ENCODE measurements around the gene DCTPP1.

Gene DCTPP1

DNA sequence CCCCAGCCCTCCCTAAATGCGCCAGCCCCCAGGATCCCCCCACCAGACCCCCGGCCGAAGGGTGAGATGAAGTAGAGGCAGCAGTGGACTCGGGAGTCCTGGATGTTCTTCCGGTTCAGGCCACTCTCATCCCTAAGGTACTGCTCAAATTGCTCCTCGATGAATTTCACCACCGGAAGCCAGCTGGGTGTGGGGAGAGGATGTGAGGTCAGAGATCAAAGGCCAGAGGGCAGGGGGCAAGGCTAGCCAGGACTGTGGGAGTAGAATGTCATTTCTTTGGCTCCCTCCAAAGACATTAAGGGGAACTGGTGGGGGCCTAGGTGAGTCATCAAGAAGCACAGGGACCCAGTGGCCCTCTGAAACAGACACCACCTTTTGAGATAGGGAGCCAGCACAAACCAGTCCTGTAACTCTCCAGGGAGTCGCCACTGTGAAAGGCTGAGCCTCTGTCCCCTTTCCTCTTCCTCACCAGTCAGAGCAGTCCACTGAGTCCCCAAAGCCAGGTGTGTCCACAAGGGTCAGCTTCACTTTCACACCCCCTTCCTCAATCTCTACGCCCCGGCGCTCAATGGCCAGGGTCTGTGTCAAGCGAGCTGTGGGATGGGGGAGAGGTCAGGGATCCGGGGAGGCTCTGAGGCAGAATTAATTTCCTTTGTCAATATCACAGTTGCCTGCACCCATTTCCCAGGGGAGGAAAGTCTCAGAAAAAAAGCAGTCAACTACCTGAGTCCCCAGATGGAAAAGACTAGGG lies 48.4 kb downstream of the DCTPP1 start:
- DNase-seq (ENCODE audit: low spot score), result no peak

DNA sequence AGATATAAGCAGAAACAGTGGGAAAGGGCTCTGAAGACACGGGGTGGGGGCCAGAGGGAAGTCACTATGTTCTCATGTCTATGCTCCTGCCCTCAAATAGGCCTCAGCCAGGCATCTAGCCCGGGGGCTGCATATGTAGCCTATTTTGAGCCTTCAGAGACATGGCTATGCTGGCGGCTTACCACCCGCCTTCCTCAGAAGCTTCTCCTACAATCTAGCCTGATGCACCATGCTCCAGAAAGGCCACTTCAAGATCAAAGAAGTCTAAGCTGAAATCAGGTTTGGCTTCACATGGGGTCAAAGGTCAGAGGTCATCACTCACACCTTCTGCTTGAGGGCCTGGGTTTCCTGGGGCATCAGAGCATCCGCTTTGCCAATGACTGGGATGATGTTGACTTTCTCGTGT lies 49.0 kb downstream of the DCTPP1 start:
- DNase-seq (ENCODE audit: low spot score), result no peak

DNA sequence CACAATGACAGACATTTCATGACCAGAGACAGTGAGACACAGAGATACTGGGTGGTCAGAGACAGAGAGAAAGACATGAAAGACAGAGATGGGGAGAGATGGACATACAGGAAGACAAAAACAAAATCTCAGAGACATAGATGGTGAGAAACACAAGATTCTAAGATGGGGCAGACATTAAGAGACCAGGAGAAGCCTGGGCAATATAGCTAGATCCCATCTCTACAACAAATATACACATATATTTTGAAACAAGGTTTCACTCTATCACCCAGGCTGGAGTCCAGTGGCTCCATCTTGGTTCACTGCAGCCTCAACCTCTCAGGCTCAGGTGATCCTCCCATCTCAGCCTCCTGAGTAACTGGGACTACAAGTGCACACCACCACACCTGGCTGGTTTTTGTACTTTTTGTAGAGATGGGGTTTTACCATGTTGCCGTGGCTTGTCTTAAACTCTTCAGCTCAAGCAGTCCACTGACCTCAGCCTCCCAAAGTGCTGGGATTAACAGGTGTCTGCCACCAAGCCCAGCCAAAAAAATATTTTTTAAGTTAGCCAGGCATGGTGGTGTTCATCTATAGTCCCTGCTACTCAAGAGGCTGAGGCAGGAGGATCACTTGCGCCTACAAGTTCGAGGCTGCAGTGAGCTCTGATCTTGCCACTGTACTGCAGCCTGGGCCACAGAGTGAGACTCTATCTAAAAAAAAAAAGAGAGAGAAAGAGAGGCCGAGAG lies 49.6 kb downstream of the DCTPP1 start:
- no peak for DNase-seq (ENCODE audit: low spot score)

DNA sequence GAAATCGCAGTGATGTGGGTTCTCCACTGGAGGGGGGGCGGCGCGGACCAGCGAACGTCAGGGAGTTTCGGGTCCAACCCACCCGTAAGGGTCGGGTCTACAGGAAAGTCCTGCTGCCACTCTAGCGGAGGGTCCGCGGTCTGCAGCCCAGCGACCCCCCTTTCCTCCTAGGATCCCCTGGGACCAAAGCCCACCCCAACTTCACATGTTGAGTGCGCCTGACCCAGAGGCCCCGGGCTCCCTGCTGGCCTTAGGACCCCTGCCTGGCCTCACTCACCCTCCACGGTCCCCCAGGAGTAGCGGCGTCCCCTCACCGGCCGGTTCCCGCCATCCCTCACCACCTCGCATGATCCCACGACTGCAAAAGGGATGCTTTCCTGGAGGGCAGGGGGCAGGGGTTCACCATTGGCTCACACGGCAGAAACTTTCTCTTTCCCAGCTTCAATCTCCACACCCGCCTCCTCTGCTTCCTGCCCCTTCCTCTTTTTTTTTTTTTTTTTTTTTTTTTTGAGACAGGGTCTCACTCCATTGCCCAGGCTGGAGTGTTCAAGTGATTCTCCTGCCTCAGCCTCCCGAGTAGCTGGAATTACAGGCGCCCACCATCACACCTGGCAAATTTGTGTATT lies 50.6 kb downstream of the DCTPP1 start:
- DNase-seq (ENCODE audit: low spot score), result no peak

DNA sequence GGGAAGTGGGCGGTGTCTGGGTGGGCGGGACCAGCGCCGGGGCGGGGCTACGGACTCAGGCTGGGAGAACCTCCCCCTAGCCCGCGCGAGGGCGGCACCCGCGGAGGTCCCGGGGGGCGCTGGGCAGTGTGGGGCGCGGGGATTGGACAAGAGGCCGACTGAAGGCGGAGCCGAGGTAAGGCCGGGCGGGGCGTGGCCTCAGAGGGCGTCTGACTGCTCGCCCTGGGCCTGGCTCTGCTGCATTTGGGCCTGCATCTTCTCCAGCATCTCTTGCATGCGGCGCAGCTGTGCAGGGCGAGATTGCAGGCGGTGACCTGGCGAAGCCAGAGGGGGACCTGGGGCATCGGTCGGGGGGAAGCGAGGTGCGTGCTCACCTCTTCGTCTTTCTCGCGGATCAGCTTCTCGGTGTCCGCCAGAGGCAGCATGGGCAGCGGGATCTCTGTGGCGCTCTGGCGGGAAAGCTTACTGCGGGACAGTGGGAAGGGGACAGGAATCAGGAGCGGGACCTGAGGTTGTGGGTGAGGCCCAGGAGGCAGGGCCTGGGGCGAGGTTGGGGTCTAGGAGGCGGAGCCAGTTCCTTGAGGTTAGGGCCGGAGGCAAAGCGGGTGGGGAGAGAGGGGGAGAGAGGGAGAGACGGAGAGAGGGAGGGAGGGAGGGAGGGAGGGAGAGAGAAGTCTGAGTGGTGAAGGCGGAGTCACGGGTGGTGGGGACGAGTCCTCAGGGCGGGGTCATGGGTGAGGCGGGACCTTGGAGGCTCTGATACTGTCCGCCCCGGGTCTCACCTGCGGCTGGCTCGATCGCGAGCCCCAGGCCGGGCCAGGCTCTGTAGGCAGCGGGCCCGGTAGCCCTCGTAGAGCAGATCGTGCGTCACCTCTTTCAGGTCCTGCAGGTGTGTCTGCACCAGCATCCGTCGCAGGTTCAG lies 51.3 kb downstream of the DCTPP1 start:
- DNase-seq (ENCODE audit: low spot score), result peak; percentile 98

DNA sequence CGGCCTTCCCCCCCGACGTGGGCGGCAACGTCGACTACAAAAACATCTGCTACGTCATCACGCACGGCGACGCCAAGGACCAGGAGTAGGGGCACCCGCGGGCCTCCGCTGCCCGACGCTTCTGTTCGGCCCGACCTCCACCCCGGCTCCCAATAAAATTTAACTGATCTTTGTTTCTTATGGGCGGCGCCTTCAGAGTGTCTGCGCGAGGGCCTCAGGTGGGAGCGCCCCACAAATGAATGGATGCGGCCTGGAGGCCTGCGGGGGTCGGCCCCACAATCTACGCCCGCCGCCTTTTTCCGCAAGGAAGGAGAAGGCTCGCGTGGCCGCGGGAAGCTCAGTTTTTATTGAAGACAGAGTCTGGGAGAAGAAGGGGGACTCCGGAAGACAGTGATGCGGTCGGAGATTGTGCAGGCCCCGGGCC lies 52.0 kb downstream of the DCTPP1 start:
- DNase-seq (ENCODE audit: low spot score), result peak; percentile 82

DNA sequence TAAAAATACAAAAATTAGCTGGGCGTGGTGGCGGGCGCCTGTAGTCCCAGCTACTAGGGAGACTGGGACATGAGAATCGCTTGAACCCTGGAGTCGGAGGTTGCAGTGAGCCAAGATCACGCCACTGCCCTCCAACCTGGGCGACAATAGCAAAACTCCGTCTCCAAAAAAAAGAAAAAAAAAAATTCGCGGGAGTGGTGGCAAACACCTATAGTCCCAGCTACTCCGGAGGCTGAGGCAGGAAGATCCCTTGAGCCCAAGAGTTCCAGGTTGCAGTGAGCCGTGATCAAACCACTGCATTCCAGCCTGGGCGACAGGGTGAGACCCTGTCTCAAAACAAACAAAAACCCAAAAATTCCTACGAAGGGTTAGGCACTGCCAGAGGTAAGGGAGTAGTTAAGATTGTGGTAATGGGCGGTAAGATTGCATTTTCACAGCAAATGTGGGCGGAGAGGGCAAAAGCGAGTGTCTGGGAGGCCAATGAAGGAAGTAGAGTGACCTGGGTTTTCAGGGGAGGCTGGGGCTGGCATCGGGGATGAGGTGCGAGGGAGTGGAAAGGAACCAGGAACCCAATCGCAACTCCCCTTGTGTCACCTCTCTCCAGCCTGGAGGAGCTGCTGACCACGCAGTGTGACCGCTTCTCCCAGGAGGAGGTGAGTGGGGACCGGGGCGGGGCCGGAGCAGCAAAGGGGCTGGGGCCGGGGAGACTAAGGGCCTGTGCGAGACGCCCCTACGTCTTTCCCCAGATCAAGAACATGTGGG lies 52.6 kb downstream of the DCTPP1 start:
- peak; percentile 49 for DNase-seq (ENCODE audit: low spot score)

DNA sequence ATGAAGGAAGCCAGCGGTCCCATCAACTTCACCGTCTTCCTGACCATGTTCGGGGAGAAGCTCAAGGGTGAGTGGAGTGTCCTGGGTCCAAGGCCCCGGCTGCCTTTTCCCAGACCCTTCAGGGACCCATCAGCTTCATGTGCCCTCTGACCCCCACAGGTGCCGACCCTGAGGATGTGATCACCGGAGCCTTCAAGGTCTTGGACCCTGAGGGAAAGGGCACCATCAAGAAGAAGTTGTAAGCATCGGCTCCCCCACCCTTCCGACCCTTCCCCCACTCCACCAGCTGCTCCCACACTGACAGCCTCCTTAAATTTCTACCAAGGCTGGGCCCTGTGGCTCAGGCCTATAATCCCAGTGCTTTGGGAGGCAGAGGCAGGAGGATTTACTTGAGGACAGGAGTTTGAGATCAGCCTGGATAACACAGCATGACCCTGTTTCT lies 53.3 kb downstream of the DCTPP1 start:
- DNase-seq (ENCODE audit: low spot score), result no peak

DNA sequence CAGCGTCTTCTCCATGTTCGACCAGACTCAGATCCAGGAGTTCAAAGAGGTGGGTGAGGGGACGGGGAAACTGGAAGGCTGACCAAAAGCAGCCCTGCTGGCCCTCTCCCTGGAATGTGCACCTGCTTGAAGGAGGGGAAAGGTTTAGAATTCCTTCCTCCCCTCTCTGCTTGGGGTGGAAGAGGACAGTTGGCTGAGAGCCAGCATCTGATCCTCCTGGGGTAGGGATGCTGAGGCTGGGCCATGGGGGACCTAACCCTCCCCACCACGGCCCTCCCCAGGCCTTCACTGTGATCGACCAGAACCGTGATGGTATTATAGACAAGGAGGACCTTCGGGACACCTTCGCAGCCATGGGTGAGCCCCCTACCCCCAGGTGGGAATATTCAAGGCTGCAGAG lies 54.0 kb downstream of the DCTPP1 start:
- no peak for DNase-seq (ENCODE audit: low spot score)

DNA sequence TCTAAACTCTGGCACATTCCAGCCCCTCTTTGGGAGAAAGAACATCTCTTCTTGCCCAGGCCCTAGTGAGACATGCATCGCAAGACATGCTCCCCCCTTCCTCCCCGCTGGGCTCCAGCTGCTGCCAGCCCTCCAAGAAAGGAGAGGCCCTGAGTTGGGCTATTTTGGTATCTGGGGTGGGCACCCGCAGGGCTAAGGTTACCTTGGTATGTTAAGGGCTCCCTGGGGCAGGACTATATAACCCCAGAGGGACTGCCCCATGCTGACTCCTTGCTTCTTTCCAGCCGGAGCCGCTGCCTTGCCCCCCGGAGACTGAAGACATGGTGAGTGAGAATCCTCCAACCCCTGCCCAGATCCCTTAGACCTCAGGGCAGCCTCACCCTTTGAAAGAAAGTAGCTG lies 55.3 kb downstream of the DCTPP1 start, which contains the start of gene MYL11:
TSS of gene MYL11 (plus strand) at position 265 of the 400 bp plus-strand sequence. CDS start at position 321, 56 bp downstream.
- DNase-seq (ENCODE audit: low spot score), result no peak

All from hepatic stellate cell (primary cell).